Esophagus muscularis mucosa (tissue), 3 donors: ENCODE data around the gene BPIFB2.

Experiments used
- CTCF ChIP-seq, 3 experiments: fragments of 200-600 bp in 2 of 3; fragments of 450-650 bp in 1 of 3; sonication (generic) in 2 of 3; IDR thresholded peaks; one replicate each; pipeline ENCODE4 v1.5.1; 2017 to 2019; ENCODE audit warnings: antibody characterized with exemption in 3 of 3, mild to moderate bottlenecking in 2 of 3, moderate library complexity in 1 of 3
- POLR2AphosphoS5 ChIP-seq, 2 donors: sonication (generic); formaldehyde crosslinking; IDR thresholded peaks; one replicate each; pipeline ENCODE4 v1.6.1; 2017; ENCODE audit warnings: antibody characterized with exemption in 2 of 2

GRCh38 chr20:32959351-32960221, 47.9 kb upstream of the BPIFB2 start:
- TF ChIP-seq CTCF (IDR thresholded peaks at IDR 0.05), result no peak
- TF ChIP-seq POLR2AphosphoS5 (IDR thresholded peaks at IDR 0.05), result no peak
